Retinal pigment epithelial cell (primary cell): ENCODE measurements around the gene PDLIM5.

Experiments
- DNase-seq: peaks from one replicate; pipeline ENCODE4 v3.0.0-alpha.2; 2010; ENCODE audit warnings: low read depth
- H3K4me3 ChIP-seq: 2 replicates; pipeline ENCODE4 v1.5.1; 2011; ENCODE audit warnings: mild to moderate bottlenecking, low read length, control low read depth, moderate library complexity
- CTCF ChIP-seq: conservative IDR thresholded peaks from 2 replicates; pipeline ENCODE4 v1.5.1; 2011; ENCODE audit warnings: low read depth, low read length, control low read depth, inconsistent platforms

The PDLIM5 gene

GRCh38 chr4:94570558-94570957 is 118.8 kb downstream of the PDLIM5 start:
- no peak for DNase-seq
- TF ChIP-seq CTCF, result no peak
- no peak overlapping the region for H3K4me3 ChIP-seq

- H3K4me3 ChIP-seq, result no peak overlapping the region
- DNase-seq, result no peak
- TF ChIP-seq CTCF, result no peak
Measured at GRCh38 chr4:94571298-94571697, 119.6 kb downstream of the PDLIM5 start.

- no peak for DNase-seq
- no peak for TF ChIP-seq CTCF
- no peak overlapping the region for H3K4me3 ChIP-seq
Measured at GRCh38 chr4:94571715-94572114, 120.0 kb downstream of the PDLIM5 start.

GRCh38 chr4:94574050-94574449 is 122.3 kb downstream of the PDLIM5 start:
- no peak for DNase-seq
- TF ChIP-seq CTCF, result no peak
- no peak overlapping the region for H3K4me3 ChIP-seq

- DNase-seq, result no peak
- H3K4me3 ChIP-seq, result no peak overlapping the region
- TF ChIP-seq CTCF, result no peak
Measured at GRCh38 chr4:94574616-94575015, 122.9 kb downstream of the PDLIM5 start.

GRCh38 chr4:94575652-94576051 is 123.9 kb downstream of the PDLIM5 start:
- H3K4me3 ChIP-seq, result no peak overlapping the region
- DNase-seq, result no peak
- TF ChIP-seq CTCF, result no peak

- H3K4me3 ChIP-seq, result no peak overlapping the region
- no peak for TF ChIP-seq CTCF
- no peak for DNase-seq
Measured at GRCh38 chr4:94576210-94576609, 124.5 kb downstream of the PDLIM5 start.
